Left renal cortex interstitium (tissue), 4 donors: ENCODE measurements around the gene MED13L. TPM values are rescaled to one million over a fixed set of nuclear protein-coding genes. Genes with fewer than 3 reads are reported as not detected.
"Not testable (repeated sequence)": the region's sequence is repeated elsewhere in the genome, so short reads cannot be mapped to it uniquely, and the experiment has no call there.

ENCODE experiments used
- DNase-seq, 4 donors: peaks; one replicate each; pipeline ENCODE4 v3.0.0-alpha.2; 2013; ENCODE audit warnings: low read depth in 4 of 4, low spot score in 2 of 4, missing footprints in 1 of 4
- polyA plus RNA-seq, 4 donors: library from polyadenylated mRNA; unstranded; fragments of 120-200 nt; gene quantifications; one replicate each; pipeline ENCODE4 v1.2.1, GENCODE V29; 2013; ENCODE audit not compliant: insufficient read length in 4 of 4

Gene MED13L
- polyA plus RNA-seq, 4 donors, result 66.8 to 88.0 (median 75.5) TPM

DNA sequence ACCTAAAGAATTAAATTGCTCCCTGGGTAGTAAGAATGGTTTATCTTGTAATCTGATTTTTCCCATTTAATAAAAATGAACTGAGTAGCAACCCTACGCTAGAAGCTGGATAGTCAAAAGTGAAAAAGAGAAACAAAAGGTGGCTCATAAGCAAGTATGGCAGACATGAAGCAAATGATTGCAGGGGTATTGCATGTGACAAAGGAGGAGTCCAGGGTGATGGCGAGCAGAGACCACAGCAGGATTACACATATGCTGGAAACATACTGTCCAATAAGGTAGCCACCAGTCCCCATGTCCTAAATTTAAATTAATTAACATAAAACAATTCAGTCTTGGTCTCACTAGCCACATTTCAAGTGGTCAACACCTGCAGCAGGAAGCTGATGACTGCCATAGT lies 283.8 kb downstream of the MED13L start:
- DNase-seq, result no peak

DNA sequence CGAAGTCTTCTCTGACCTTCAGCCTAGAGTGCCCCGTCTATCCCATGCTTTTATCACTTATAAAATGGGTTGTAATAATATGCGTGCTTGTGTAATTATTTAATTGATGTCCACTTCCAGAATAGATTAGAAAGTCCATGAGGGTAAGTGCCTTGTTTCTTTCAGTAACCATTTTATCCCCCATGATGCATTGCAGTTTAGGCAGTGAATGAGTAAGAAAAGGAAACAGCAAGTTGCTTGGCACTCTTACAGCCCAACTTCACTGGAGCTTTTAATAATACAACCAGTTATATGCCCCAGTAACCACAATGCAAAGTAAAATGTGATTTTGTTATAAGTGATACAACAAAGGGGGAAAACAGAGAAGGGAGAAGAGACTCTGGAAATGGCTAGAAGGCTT lies 287.3 kb downstream of the MED13L start:
- DNase-seq, result no peak

DNA sequence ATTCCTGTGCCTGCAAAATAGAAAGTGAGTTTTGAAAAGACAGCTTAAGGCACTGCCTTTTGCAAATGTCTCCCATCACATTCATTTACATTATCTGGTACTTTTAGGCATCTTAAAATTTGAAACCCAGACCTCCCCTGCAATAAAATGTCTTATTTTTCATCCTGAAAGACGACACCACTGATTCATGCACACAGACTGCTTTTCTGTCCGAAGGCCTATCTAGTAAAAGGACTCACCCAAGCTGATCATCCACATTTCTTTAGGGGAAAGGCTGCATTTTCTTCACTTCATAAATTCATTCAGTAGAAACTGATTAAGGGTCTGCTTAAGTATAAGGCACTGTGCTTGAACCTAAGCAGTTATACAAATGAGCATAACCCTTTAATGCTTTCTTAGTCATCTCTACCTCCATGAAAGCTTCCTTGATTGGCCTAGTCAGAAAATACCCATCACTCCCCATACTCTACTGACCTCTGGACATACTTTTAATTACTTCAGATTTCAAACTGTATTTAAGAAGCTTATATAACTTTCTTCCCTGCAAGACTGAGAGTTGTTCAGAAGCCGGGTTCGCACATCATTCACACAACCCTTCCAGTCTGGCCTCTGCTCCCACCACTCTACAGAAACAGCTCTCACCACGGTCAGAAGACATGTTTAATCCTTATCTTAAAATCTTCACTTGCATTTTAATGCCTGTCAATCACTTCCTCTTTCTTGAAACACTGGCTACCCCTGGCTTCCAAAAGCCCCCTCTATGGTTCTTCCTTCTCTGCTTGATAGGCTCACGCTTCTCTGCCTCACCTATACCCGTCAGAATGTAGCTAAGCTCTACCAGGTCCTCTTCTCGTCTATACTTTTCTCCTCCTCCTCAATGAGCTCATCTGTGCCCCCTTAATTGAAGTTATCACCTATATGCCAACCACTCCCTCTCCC lies 288.6 kb downstream of the MED13L start:
- DNase-seq, result no peak

DNA sequence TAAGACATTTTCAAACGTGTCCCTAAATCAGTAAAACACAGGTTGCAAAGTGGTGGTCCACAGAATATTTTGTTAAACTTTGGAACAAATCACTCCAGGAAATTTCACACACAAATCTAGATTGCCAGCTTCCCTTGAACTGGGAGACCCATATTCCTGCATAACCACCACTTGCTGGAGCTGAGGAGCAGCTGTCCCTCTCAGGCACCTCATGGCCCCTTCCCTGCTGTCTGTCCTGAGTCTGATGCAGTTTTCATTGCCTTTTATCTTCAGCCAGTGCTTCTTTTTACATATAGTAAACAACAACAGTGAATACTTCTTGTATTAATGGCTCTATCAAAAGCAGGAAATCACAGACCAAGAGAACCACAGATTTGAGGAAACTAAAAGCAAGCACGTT lies 289.3 kb downstream of the MED13L start:
- DNase-seq, result no peak

DNA sequence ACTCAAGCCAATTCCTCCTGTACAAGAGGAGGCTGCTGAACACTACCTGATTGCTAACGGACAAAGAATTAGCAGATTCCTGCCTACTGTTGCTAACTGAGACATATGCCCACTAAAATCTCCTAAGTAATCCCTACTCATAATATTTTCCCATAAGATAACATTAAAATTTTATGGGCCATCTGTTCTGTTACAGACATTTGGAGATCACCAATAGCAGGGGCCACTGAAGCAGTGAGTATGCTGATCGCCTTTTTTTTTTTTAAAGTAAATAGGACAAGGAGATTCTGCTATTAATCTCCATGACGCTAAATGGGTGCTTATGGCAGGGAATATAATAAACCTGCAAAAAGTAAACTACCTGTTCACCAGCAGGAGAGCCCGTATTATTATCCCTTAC lies 292.9 kb downstream of the MED13L start:
- DNase-seq, result no peak

DNA sequence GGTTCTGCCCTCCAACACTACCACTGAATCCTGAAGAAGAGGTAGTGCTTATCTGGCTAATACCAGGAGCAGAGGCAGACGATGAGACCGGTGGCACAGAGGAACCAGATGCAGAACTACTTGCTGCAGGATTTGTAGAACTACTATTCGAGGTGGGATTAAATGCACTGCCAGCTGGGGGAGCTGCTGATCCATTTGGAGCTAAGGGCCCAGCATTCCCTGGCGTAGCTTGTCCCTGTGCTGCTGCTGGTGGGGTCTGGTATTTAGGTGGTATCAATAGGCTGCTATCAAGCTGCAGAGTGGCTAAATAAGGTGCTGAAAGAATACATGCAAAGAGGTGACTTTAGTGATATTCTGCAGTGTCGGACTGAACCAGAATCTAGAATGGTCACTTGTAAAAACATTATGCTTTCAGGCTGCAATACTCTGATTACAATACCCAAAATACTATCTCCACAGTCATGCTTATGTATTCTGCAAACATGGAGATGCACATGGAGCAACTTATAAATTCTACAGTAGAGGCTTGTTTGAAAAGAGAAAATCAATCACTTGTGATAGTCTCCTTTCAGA lies 294.2 kb downstream of the MED13L start:
- DNase-seq, result no peak

DNA sequence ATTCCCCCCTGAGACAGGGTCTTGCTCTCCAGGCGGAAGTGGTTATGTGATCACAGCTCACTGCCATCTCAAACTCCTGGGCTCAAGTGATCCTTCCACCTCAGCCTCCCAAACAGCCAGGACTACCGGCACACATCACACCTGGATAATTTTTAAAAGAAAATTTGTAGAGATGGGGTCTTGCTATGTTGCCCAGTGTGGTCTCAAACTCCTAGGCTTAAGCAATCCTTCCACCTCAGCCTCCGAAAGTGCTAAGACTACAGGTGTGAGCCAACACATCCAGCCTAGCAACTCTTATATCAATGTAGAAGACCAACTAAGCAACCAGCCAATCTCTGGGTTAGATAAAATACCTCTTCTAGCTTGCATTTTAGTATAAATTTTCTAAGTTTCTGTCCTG lies 297.2 kb downstream of the MED13L start:
- DNase-seq, result no peak

DNA sequence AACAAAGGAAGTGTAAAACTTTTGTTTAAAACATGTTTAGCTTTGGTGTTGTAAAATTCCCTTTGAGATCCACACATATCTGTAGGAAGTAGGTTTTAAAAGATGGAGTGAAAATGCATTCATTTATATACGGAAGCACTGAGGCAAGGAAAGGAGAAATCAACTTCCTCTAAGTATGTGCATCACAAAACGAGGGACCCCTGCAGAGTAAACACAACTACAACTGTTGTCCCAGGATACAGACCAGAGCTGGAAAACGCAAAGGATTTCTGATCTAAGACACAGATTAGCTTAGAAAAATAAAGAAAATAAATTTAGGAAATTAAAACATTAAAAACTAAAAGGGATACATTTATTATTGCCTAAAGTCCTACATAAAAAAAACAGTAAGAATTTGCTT lies 297.6 kb downstream of the MED13L start:
- no peak for DNase-seq

DNA sequence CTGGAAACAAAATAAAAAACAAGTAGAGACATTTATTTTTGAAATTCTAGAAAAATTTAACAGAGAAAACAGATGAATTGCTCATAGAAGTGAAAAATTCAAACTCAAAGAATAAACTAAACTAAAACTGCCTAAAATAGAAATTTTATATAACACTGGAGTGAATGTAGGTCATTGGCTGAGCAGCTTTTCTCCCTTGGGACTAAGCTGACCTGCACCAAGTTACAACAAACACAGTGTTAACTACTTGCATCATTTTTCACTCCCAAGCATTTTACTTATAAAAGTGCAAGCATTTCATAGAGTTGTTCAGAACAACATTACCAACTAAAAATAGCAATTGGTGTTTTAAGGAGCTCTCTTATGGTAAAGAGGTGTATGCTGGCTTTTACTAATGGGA lies 298.1 kb downstream of the MED13L start:
- no peak for DNase-seq

DNA sequence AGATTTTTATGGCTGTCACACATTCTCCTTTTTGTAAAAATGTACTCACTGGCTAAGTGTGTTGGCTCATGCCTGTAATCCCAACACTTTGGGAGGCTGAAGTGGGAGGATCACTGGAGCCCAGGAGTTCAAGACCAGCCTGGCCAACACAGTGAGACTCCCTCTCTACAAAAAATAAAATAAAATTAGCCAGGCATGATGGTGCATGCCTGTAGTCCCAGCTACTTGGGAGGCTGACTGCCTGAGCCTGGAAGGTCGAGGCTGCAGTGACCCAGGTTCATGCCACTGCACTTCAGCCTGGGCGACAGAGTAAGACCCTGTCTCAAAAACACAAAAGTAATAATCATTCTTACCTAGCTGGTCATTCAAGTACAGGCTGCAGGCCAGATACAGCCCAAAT lies 300.7 kb downstream of the MED13L start:
- DNase-seq, result not testable (repeated sequence)

DNA sequence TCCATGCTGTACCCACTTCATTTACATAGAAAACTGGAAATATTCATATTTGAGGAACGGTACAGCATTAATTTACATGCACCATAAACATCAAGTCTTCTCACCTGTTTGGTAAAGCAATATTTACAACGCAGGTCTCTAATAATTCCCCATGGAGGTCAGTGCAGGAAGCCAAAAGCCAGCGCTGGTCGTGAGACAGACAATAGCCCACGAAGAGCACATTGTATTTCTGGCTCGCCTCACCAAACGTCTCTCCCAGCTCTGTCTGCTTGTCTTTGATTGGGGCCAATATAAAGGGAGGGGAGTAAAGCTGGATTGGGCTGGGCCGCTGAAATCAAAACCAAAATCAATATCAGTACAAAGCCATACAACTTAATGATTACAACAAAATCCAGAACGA lies 302.1 kb downstream of the MED13L start:
- DNase-seq, result no peak

DNA sequence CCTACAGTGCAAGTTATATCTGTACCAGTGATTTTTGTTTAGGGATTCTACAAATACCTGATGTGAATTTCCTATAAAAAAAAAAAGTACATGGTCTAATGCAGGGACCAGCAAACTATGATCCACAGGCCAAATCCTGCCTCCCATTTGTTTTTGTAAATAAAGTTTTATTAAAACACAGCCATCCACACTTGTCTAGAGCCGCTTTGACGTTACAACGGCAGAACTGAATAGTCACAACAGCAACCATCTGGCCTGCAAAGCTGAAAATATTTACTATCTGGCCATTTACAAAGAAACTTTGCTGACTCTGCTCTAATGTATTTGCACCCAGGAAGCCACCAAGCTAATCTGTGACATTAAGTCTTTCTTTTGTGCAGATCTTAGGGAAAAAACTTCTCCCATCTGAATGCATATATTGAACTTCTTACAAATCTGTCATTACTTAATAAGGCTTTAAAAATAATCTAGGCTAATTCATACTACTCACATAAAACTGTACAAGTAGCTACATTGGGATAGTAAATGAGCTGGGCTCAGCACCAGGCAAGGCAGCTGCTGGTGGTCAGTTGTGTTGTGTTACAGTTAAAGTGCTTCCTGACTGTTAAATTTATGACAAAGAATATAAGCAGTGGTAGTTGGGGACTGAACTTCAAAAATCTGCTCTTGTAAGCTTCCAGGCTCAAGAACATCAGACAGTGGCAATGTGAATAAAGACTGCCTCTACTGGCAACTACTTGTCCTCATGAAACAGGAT lies 303.3 kb downstream of the MED13L start:
- peak; percentile 37 to 68 (median 50) for DNase-seq

DNA sequence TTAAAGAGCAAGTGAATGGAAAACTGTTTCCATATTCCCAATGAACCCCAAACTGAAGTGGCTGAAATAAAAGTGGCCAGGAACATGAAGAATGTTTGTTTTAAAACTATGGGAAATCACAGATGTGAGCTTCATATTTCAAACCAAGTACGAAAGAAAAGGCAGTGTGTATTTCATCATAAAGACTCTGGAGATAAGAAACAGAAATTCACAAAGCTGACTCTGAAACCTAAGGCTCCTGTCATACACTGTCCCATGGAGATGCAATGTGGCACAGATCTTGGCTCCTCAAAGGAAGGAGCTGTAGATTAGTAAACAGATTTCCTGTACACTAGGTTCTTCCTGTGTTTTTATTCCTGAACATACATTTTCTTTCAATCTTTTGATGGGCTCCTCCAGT lies 304.4 kb downstream of the MED13L start:
- no peak for DNase-seq

DNA sequence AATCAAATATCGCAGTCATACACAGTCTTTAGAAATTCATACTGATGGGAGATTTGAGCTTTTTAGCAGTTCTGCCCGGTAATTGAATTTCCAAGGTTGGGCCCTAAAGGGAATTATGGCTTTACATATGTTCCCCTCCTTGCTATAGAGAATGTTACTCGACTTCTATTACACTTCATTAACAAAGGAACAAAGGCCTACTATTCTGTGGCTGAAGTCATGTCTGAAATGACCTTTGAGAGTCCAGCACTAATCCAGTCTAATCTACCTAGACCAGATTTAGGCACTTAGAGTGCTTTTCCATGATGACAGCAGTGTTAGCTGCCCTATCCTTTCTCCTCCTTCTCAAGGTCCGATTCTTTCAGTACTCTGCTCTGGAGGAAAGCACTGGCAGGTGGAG lies 305.3 kb downstream of the MED13L start:
- no peak for DNase-seq

DNA sequence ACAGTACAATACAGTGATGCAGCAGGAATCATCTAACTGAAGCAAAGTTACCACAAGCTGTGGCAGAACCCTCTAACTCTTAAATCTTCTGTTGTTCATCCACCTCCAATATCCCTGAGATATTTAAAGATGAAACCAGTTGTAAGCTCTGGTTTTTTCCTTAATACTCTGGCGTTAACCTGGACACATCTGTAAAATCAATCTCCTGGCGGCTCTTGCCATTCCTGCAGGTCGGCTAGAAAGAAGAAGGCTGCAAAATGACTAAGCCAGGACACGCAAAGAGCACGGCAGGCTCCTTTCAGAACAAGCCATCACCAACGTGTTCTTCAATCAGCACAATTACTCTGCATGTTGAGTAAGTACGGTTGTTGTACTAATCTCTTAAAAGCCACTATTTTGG lies 309.3 kb downstream of the MED13L start:
- DNase-seq, result no peak

DNA sequence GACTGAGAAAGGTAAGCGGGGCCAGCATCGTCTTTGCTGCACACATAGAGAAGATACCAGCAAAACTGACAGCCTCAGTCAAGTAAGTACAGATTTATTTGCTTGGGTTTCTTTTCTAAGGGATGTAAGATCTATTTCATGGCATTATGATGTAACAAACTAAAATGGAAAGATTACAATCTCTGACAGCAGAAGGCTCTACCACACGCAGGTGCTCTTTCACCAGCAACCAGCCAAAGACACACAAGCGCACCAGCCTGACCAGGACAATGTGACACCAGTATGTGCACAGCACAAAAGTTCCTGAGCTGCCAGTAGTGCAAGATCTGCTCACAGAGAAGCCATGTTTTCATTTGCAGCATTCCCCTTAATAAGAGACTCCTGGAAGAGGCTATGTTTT lies 311.1 kb downstream of the MED13L start:
- DNase-seq, result no peak

DNA sequence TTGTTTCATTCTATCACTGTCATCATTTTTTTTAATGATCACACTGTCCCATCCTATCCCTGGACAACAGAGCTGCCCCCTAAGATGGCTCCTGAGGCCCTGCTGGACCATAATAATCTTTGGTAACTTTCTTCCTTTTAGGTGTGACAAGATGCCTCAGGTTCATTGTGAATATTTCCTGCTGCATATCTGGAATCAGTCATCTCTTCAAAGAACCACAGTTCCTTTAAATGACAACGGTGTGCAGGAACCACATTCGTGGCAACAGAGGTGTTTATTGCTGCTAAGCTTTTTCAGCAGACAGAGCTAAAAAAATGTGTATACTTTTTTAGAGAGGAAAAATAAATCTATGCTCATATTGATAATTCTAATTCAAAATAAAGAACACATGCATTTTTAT lies 312.9 kb downstream of the MED13L start:
- no peak for DNase-seq

DNA sequence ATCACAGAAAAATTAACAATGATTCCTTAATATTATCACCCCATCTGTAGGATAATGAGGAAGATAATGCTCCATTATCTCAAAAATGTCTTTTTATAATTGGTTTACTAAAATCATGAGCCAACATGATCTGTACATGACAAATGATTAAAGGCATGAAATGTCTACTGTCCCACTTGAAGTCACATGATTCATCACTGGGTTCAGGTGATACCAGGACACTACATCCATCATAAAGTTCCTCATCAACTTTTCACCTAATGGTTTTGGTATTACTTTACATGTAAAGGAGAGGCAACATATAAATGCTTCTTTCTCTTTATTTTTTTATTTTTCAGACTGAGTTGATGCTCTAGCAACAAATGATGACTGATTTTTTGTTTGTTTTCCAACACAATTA lies 313.3 kb downstream of the MED13L start:
- DNase-seq, result no peak

DNA sequence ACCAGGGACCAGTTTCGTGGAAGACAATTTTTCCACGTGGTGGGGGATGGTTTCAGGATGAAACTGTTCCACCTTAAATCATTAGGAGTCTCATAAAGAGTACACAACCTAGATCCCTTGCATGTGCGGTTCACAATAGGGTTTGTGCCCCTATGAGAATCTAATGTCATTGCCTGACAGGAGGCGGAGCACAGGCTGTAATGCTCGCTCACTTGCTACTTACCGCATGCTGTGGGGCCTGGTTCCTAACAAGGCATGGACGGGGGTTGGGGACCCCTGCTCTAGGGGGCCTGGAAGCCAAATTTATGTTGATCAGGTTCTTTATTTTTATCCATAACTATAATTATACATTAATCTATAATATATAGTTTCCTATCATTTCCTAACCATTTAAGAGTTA lies 315.3 kb downstream of the MED13L start:
- DNase-seq, result no peak

DNA sequence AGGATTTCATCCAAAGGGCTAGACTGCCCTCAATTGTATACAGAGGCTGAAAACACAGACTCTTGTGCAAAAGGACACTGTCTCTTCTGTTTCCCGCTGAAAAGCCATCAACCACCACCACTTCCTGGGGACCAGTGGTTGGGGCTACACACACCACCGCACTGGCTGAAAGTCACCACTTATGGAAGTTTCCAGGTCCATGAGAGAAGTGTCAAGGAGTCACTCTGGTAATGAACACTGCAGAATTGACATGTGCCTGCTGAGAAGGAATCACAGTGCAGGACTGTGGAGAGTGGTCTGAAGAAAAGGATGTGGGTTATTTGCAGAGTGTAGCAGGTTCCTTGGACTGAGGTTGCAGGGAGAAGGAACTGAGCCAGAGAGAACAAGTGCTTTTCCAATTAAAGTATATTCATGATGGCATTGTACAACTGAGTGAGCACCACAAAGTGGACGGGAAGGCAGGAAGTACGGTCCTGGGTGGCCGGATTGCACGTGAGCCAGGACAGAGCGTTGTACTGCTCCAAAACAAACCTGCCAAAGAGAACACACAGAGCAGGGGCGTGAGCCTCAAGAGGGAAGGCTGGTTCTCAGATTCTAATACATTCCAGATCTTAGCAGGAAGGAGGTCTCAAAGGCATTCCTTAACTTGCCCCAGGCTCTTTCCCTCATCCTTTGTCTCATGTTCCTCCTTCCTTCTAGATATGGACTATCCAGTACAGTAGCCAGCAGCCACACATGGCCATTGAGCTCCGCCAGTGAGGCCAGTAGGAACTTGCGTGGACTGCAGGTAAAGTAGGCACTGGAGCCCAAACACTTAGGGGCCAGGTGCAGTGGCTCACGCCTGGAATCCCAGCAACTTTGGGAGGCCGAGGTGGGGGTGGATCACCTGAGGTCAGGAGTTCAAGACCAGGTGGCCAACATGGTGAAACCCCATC lies 316.4 kb downstream of the MED13L start:
- no peak for DNase-seq
